K562 (cell line): ENCODE measurements around the gene MYO1F. TPM values are rescaled to one million over a fixed set of nuclear protein-coding genes. Genes with fewer than 3 reads are reported as not detected.

Experiments
- ATAC-seq: fragments of 200-7000 bp; cut with Tn5 transposase; 3 replicates; pipeline ENCODE4 v1.9.1; 2020; ENCODE audit warnings: moderate library complexity
- BruUV-seq: library from RNA; stranded (reverse); fragments of 400-500 nt; replicated peaks from 2 replicates; lab custom pipeline; 2021; lab: Mats Ljungman, UMichigan
- CTCF ChIA-PET: fragments of 300-600 bp; formaldehyde crosslinking; extraction: SDS; loops from one replicate; lab custom pipeline; 2021; ENCODE audit warnings: low intra/inter-chr PET ratio; lab: Yijun Ruan, JAX
- POLR2A ChIA-PET: fragments of 300-600, 350-650 bp; sonication (Branson Sonifier 250); formaldehyde crosslinking; extraction: SDS; loops from one replicate; lab custom pipeline; 2021; ENCODE audit warnings: antibody characterized with exemption, inconsistent platforms; lab: Yijun Ruan, JAX
- DNase-seq, 4 experiments: peaks; one replicate each; pipeline versions ENCODE4 v3.0.0 to v3.0.0-alpha.2; 2011 to 2018; ENCODE audit warnings: low spot score in 3 of 4, mixed read lengths in 3 of 4; ENCODE audit errors: extremely low read depth in 1 of 4
- FAIRE-seq: peaks from 2 replicates; lab custom pipeline; 2011; peaks lifted over from hg19 to GRCh38; lab: Jason Lieb, UNC
- H2AFZ ChIP-seq: 2 replicates; pipeline ENCODE4 v1.6.0; 2011; ENCODE audit warnings: low read depth, low read length, control low read depth, inconsistent platforms
- H3K27ac ChIP-seq: fragments of 200-600 bp; 3 replicates; pipeline ENCODE4 v1.8.0; 2011; ENCODE audit warnings: low read depth, mild to moderate bottlenecking, control low read depth, inconsistent platforms, low read length, moderate library complexity, mixed read lengths; ENCODE audit errors: extremely low read depth
- H3K27me3 ChIP-seq, 2 experiments: fragments of 300-600 bp in 1 of 2; 2 replicates in 1 of 2; 3 replicates in 1 of 2; pipeline versions ENCODE4 v1.6.0 to v1.8.0; 2011; ENCODE audit warnings: inconsistent platforms in 2 of 2, low read length in 2 of 2, mild to moderate bottlenecking in 1 of 2, mixed read lengths in 1 of 2, moderate library complexity in 1 of 2; ENCODE audit not compliant: control insufficient read depth in 2 of 2, insufficient read depth in 2 of 2
- H3K36me3 ChIP-seq: fragments of 300-600 bp; 3 replicates; pipeline ENCODE4 v1.8.0; 2011; ENCODE audit warnings: mild to moderate bottlenecking, low read length, inconsistent platforms; ENCODE audit not compliant: control insufficient read depth, insufficient read depth
- H3K4me1 ChIP-seq, 2 experiments: fragments of 200-600 bp in 1 of 2; replicated peaks in 1 of 2; 2 replicates in 1 of 2; 3 replicates in 1 of 2; pipeline versions ENCODE4 v1.5.1 to v1.8.0; 2011; ENCODE audit warnings: inconsistent platforms in 2 of 2, low read length in 2 of 2, mild to moderate bottlenecking in 1 of 2, mixed read lengths in 1 of 2, moderate library complexity in 1 of 2; ENCODE audit not compliant: control insufficient read depth in 2 of 2, insufficient read depth in 2 of 2
- H3K4me2 ChIP-seq: 2 replicates; pipeline ENCODE4 v1.6.1; 2011; ENCODE audit warnings: low read length, control low read depth, inconsistent platforms, mixed read lengths; ENCODE audit not compliant: insufficient read depth
- H3K4me3 ChIP-seq: fragments of 200-600 bp; sonication (generic), shearing (Covaris generic); 2 replicates; pipeline ENCODE4 v1.5.1; 2016; ENCODE audit warnings: control low read depth, inconsistent platforms
- H3K79me2 ChIP-seq: fragments of 200-600 bp; 3 replicates; pipeline ENCODE4 v1.8.0; 2011; ENCODE audit warnings: low read length, inconsistent platforms; ENCODE audit not compliant: control insufficient read depth, insufficient read depth
- H3K9ac ChIP-seq, 2 experiments: 2 replicates each; pipeline versions ENCODE4 v1.6.0 to v1.6.1; 2011; ENCODE audit warnings: low read depth in 2 of 2, low read length in 2 of 2, control low read depth in 1 of 2, inconsistent platforms in 1 of 2, mild to moderate bottlenecking in 1 of 2, mixed read lengths in 1 of 2; ENCODE audit not compliant: insufficient read depth in 1 of 2
- H3K9me1 ChIP-seq: one replicate; pipeline ENCODE4 v1.6.0; 2011; ENCODE audit warnings: inconsistent platforms, mild to moderate bottlenecking, low read length, moderate library complexity; ENCODE audit not compliant: control insufficient read depth, insufficient read depth
- H3K9me3 ChIP-seq: replicated peaks from 2 replicates; pipeline ENCODE4 v1.5.1; 2011; ENCODE audit warnings: low read depth, low read length, inconsistent platforms; ENCODE audit not compliant: control insufficient read depth, insufficient read depth
- H4K20me1 ChIP-seq: replicated peaks from 2 replicates; pipeline ENCODE4 v1.6.1; 2011; ENCODE audit warnings: low read length, inconsistent platforms, mixed read lengths; ENCODE audit not compliant: control insufficient read depth, insufficient read depth
- ARHGAP35 ChIP-seq: fragments of 450-650 bp; IDR thresholded peaks from 2 replicates; pipeline ENCODE4 v1.6.1; 2018; ENCODE audit not compliant: partially characterized antibody
- FOSL1 ChIP-seq: fragments of 200-800 bp; sonication (Bioruptor generic); conservative IDR thresholded peaks from 2 replicates; pipeline ENCODE4 v1.6.1; 2016; ENCODE audit warnings: missing genetic modification characterization, missing compliant biosample characterization
- FOXJ3 ChIP-seq: sonication (generic); formaldehyde crosslinking; IDR thresholded peaks from 2 replicates; pipeline ENCODE4 v1.4.0; 2020; ENCODE audit warnings: mild to moderate bottlenecking, missing genetic modification reagents
- HIVEP1 ChIP-seq: fragments of 250-450 bp; sonication (Bioruptor Pico); IDR thresholded peaks from 2 replicates; pipeline ENCODE4 v1.4.0; 2020; ENCODE audit warnings: mild to moderate bottlenecking
- MTA2 ChIP-seq: fragments of 450-650 bp; IDR thresholded peaks from 2 replicates; pipeline ENCODE4 v1.6.1; 2016; ENCODE audit warnings: low read depth
- NFYB ChIP-seq: IDR thresholded peaks from 2 replicates; pipeline ENCODE4 v1.6.1; 2011; ENCODE audit warnings: mild to moderate bottlenecking, moderate library complexity; ENCODE audit not compliant: insufficient read length; ENCODE audit errors: extremely low read depth
- SETDB1 ChIP-seq: IDR thresholded peaks from one replicate; pipeline ENCODE4 v1.6.1; 2012; ENCODE audit warnings: low read length, control low read depth, inconsistent platforms
- TAF7 ChIP-seq: fragments of 450-650 bp; IDR thresholded peaks from 2 replicates; pipeline ENCODE4 v1.6.1; 2016; ENCODE audit warnings: missing genetic modification characterization, missing compliant biosample characterization
- TEAD2 ChIP-seq: fragments of 450-650 bp; IDR thresholded peaks from 2 replicates; pipeline ENCODE4 v1.6.1; 2016; ENCODE audit warnings: missing genetic modification characterization, control low read depth, missing compliant biosample characterization
- ZNF224 ChIP-seq: sonication (generic); formaldehyde crosslinking; IDR thresholded peaks from 2 replicates; pipeline ENCODE4 v1.8.0; 2022; ENCODE audit warnings: mild to moderate bottlenecking, missing genetic modification reagents
- WGBS: fragments of 100-300 bp; shearing (Covaris generic); methylation state at CpG from one replicate; pipeline ENCODE4 v1.1.6; 2016; ENCODE audit warnings: low coverage, mixed read lengths; ENCODE audit not compliant: insufficient coverage; ENCODE audit errors: missing lambda C conversion rate; 5-methylcytosine and 5-hydroxymethylcytosine counted together
- in situ Hi-C: fragments of 300-500 bp; cut with MboI; formaldehyde crosslinking; loops from 4 replicates; pipeline ENCODE4 v1.15.0; 2018; ENCODE audit warnings: inconsistent platforms, mixed read lengths
- intact Hi-C: fragments of 100-400 bp; cut with micrococcal nuclease; formaldehyde crosslinking; loops from 2 replicates; pipeline ENCODE4 v1.14.2; 2022
- polyA plus RNA-seq, 8 experiments: library from polyadenylated mRNA; depleted of rRNA in 4 of 8; stranded (reverse) in 5 of 8; unstranded in 3 of 8; fragments of >200 nt; fragmentation: Nextera tagmentation in 2 of 8; fragmentation: Illumina TruSeq in 1 of 8; extraction: Ambion mirVana in 2 of 8; extraction: Trizol in 1 of 8; gene quantifications; 2 replicates each; pipeline versions ENCODE4 v1.2.1 to v1.2.3, GENCODE V29; 2011 to 2014; ENCODE audit warnings: inconsistent platforms in 1 of 8, missing spikeins in 1 of 8
- total RNA-seq, 7 experiments: library from RNA; depleted of rRNA in 6 of 7; stranded (reverse); fragments of >200 nt in 6 of 7; fragmentation: Illumina TruSeq in 2 of 7; extraction: Trizol in 2 of 7; gene quantifications; 2 replicates each; pipeline versions ENCODE4 v1.2.1 to v1.2.3, GENCODE V29; 2011 to 2021; ENCODE audit warnings: low replicate concordance in 1 of 7
- TF ChIP-seq, protein P1 (sequence below): sonication (generic); formaldehyde crosslinking; IDR thresholded peaks from 2 replicates; pipeline ENCODE4 v1.8.0; 2023; ENCODE audit warnings: missing genetic modification reagents, mild to moderate bottlenecking, borderline replicate concordance

MYO1F gene
- total and polyA plus RNA-seq, 9 of the 15 experiments (the other 6 are each of a cell fraction or from before 2014, with no cell fraction given): 0.78 to 9.4 (median 4.3) TPM

GRCh38 chr19:8536282-8536681 is 41.0 kb downstream of the MYO1F start:
- Histone ChIP-seq H3K4me2 (no peak overlapping the region), H3K9me1 (no peaks in the 10 kb centered on the region), H3K27me3 (peaks cover 8 to 34% of the 10 kb centered on the region in 2 experiments; a peak in 3 of 5 replicates), H3K9me3 (no peaks in the 10 kb centered on the region), H4K20me1 (no peaks in the 10 kb centered on the region), H2AFZ (no peak overlapping the region), H3K4me3 (no peak overlapping the region), H3K9ac (peak overlapping the region in 1 of 2 experiments; percentile 17; a peak in 1 of 4 replicates), H3K27ac (no peak overlapping the region), H3K36me3 (no peaks in the 10 kb centered on the region), H3K79me2 (no peaks in the 10 kb centered on the region), H3K4me1 (peaks cover 0 to 5% of the 10 kb centered on the region in 2 experiments; a peak in 2 of 5 replicates)
- DNase-seq (no peak), ATAC-seq (no peak), FAIRE-seq (no peak)
- ChIA-PET CTCF (no interaction called here), POLR2A (no interaction called here)
- in situ Hi-C loops (no loop called here), intact Hi-C loops (no loop called here)
- no TSS peak for BruUV-seq
- WGBS: 12% methylated on average over 18 of the region's 22 CpGs
- TF ChIP-seq ZNF224 (CRISPR knock-in tag) (no peak), TAF7 (tag) (no peak), NFYB (no peak), MTA2 (no peak), FOXJ3 (CRISPR knock-in tag) (no peak), FOSL1 (no peak), HIVEP1 (no peak), TEAD2 (no peak), SETDB1 (no peak), ARHGAP35 (no peak)
- TF ChIP-seq, protein P1, sequence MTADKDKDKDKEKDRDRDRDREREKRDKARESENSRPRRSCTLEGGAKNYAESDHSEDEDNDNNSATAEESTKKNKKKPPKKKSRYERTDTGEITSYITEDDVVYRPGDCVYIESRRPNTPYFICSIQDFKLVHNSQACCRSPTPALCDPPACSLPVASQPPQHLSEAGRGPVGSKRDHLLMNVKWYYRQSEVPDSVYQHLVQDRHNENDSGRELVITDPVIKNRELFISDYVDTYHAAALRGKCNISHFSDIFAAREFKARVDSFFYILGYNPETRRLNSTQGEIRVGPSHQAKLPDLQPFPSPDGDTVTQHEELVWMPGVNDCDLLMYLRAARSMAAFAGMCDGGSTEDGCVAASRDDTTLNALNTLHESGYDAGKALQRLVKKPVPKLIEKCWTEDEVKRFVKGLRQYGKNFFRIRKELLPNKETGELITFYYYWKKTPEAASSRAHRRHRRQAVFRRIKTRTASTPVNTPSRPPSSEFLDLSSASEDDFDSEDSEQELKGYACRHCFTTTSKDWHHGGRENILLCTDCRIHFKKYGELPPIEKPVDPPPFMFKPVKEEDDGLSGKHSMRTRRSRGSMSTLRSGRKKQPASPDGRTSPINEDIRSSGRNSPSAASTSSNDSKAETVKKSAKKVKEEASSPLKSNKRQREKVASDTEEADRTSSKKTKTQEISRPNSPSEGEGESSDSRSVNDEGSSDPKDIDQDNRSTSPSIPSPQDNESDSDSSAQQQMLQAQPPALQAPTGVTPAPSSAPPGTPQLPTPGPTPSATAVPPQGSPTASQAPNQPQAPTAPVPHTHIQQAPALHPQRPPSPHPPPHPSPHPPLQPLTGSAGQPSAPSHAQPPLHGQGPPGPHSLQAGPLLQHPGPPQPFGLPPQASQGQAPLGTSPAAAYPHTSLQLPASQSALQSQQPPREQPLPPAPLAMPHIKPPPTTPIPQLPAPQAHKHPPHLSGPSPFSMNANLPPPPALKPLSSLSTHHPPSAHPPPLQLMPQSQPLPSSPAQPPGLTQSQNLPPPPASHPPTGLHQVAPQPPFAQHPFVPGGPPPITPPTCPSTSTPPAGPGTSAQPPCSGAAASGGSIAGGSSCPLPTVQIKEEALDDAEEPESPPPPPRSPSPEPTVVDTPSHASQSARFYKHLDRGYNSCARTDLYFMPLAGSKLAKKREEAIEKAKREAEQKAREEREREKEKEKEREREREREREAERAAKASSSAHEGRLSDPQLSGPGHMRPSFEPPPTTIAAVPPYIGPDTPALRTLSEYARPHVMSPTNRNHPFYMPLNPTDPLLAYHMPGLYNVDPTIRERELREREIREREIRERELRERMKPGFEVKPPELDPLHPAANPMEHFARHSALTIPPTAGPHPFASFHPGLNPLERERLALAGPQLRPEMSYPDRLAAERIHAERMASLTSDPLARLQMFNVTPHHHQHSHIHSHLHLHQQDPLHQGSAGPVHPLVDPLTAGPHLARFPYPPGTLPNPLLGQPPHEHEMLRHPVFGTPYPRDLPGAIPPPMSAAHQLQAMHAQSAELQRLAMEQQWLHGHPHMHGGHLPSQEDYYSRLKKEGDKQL (CRISPR knock-in tag): no peak
